ENCODE data around the gene OSBPL10.

- no peak for TF ChIP-seq CTCF (IDR thresholded peaks at IDR 0.05)
- no peak for TF ChIP-seq POLR2A (IDR thresholded peaks at IDR 0.05)
- TF ChIP-seq POLR2AphosphoS5 (IDR thresholded peaks at IDR 0.05), result no peak
Measured at GRCh38 chr3:31696009-31696297, 285.1 kb downstream of the OSBPL10 start.
